HepG2 (cell line): Measurements from ENCODE around the gene MLYCD. TPM values are rescaled to one million over a fixed set of nuclear protein-coding genes. Genes with fewer than 3 reads are reported as not detected.
A peak's percentile ranks its signal among the peaks of the same experiment; 100 is the strongest.

Experiments used
- AGO2 ChIP-seq: fragments of 200-400 bp; formaldehyde crosslinking; optimal IDR thresholded peaks from 2 replicates; pipeline ENCODE3; 2017; ENCODE audit warnings: mild to moderate bottlenecking, low read depth, low read length, moderate library complexity
- AHDC1 ChIP-seq: sonication (generic); formaldehyde crosslinking; IDR thresholded peaks from 2 replicates; pipeline ENCODE4 v1.5.1; 2020; ENCODE audit warnings: mild to moderate bottlenecking, missing genetic modification reagents, borderline replicate concordance
- NCOA5 ChIP-seq: sonication (generic); formaldehyde crosslinking; IDR thresholded peaks from 2 replicates; pipeline ENCODE4 v1.4.0; 2020; ENCODE audit warnings: missing genetic modification reagents
- PRDM4 ChIP-seq: sonication (generic); formaldehyde crosslinking; IDR thresholded peaks from 2 replicates; pipeline ENCODE4 v1.9.0; 2021; ENCODE audit warnings: missing genetic modification reagents, borderline replicate concordance
- SMC3 ChIP-seq: IDR thresholded peaks from 2 replicates; pipeline ENCODE4 v1.6.1; 2011; ENCODE audit warnings: low read length, improper control_type of control experiment
- SNAPC5 ChIP-seq: sonication (generic); formaldehyde crosslinking; IDR thresholded peaks from 2 replicates; pipeline ENCODE4 v1.8.1; 2023; ENCODE audit warnings: mild to moderate bottlenecking, missing genetic modification reagents, borderline replicate concordance
- TOE1 ChIP-seq: sonication (generic); formaldehyde crosslinking; IDR thresholded peaks from 2 replicates; pipeline ENCODE4 v1.4.0; 2020; ENCODE audit warnings: mild to moderate bottlenecking, missing genetic modification reagents
- polyA plus RNA-seq, 8 experiments: library from polyadenylated mRNA; depleted of rRNA in 3 of 8; stranded (reverse) in 7 of 8; unstranded in 1 of 8; fragments of >200 nt; fragmentation: Illumina TruSeq in 4 of 8; extraction: Trizol in 4 of 8; gene quantifications; 2 replicates each; pipeline versions ENCODE4 v1.2.1 to v1.2.3, GENCODE V29; 2011 to 2016; ENCODE audit warnings: low read depth in 4 of 8, missing spikeins in 1 of 8, mixed read lengths in 1 of 8; ENCODE audit not compliant: insufficient read depth in 1 of 8
- total RNA-seq, 5 experiments: library from RNA; depleted of rRNA; stranded (reverse); fragments of >200 nt; fragmentation: Illumina TruSeq; extraction: Trizol; gene quantifications; 2 replicates each; pipeline ENCODE4 v1.2.3, GENCODE V29; 2016; ENCODE audit warnings: low read depth in 1 of 5
- TF ChIP-seq, protein P1 (sequence below): sonication (generic); formaldehyde crosslinking; IDR thresholded peaks from 2 replicates; pipeline ENCODE4 v1.4.0; 2020; ENCODE audit warnings: missing genetic modification reagents

The MLYCD gene
- total and polyA plus RNA-seq, 2 of the 13 experiments (the other 11 are each of a cell fraction or from before 2014, with no cell fraction given), result 1.8 to 4.0 TPM

GRCh38 chr16:83952940-83953795 is 54.3 kb downstream of the MLYCD start, which contains the start of gene OSGIN1 (continued):
- peak; percentile 1; the same call in 1 of the 2 replicates for TF ChIP-seq AHDC1 (CRISPR knock-in tag)
- TF ChIP-seq TOE1 (CRISPR knock-in tag), result peak; percentile 25; the same call in 1 of the 2 replicates
- no peak for TF ChIP-seq PRDM4 (CRISPR knock-in tag)
- TF ChIP-seq, protein P1, sequence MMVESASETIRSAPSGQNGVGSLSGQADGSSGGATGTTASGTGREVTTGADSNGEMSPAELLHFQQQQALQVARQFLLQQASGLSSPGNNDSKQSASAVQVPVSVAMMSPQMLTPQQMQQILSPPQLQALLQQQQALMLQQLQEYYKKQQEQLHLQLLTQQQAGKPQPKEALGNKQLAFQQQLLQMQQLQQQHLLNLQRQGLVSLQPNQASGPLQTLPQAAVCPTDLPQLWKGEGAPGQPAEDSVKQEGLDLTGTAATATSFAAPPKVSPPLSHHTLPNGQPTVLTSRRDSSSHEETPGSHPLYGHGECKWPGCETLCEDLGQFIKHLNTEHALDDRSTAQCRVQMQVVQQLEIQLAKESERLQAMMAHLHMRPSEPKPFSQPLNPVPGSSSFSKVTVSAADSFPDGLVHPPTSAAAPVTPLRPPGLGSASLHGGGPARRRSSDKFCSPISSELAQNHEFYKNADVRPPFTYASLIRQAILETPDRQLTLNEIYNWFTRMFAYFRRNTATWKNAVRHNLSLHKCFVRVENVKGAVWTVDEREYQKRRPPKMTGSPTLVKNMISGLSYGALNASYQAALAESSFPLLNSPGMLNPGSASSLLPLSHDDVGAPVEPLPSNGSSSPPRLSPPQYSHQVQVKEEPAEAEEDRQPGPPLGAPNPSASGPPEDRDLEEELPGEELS, result peak; percentile 76
- 0 out of 2 replicates have a peak, but pooled peaks have one; percentile 35 for TF ChIP-seq SNAPC5 (CRISPR knock-in tag)
- TF ChIP-seq AGO2, result peak; percentile 96
- no peak for TF ChIP-seq NCOA5
- no peak for TF ChIP-seq SMC3
